ENCODE measurements around the gene OR6P1.

Gene OR6P1, protein sequence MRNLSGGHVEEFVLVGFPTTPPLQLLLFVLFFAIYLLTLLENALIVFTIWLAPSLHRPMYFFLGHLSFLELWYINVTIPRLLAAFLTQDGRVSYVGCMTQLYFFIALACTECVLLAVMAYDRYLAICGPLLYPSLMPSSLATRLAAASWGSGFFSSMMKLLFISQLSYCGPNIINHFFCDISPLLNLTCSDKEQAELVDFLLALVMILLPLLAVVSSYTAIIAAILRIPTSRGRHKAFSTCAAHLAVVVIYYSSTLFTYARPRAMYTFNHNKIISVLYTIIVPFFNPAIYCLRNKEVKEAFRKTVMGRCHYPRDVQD

DNA sequence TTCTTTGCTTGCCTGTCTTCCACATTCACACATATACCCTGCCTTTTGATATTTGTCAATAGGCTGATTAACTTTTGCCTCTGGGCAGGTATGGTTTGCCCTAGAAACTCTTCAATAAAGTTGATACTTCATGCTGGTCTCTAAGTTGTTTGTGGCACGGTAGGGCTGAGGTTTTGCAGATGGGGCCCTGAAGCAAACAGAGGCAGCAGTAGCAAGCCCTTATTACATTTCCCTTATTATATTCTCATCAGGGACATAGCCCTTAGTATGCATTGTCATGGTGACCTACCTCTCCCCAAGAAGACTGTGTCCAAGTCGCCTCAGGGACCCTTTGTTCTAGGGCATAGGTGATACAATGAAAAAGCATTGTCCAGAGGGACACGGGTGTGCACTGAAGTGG is at the start of gene OR6P1:
OR6P1 (minus strand) TSS at position 101 of the 400 bp plus-strand sequence. CDS start 6,976 bp downstream, outside the sequence.
- DNase-seq: no peak

DNA sequence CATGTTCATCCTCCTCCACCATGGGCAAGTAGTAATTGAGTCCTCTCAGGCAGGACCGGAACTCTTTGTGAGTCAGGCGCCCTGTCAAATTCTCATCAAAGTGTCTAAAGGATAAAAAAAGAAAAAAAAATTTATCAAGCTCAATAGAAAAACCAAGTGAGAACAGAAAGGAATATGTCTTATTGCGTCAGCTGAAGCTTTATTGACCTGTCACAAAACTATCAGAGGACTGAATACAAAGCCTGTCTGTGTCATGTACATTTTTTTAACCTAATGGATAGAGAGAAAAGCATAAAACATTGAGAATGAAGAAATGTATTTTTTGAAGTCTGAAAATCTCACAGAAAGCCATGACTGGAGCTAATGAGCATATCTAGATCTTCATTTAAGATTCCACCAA is 43.4 kb upstream of the OR6P1 start:
- no peak for DNase-seq

DNA sequence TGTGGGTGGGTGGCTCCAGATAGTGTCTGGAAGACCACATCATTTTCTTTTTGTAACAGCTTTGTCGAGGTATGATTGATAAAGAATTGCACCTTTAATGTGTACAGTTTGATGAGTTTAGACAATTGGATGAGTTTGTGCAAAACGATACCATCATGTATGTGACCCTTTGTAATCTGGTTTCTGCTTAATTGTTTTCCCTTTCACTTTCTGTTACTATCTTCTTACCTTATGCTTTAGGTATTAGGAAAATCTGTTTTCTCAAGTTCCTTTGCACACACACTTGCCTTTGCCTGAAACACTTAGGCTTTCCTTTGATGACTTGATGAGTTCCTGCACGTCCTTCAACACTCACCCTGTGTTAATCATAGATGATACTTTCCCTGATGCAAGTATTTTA is 41.5 kb upstream of the OR6P1 start:
- DNase-seq: no peak

DNA sequence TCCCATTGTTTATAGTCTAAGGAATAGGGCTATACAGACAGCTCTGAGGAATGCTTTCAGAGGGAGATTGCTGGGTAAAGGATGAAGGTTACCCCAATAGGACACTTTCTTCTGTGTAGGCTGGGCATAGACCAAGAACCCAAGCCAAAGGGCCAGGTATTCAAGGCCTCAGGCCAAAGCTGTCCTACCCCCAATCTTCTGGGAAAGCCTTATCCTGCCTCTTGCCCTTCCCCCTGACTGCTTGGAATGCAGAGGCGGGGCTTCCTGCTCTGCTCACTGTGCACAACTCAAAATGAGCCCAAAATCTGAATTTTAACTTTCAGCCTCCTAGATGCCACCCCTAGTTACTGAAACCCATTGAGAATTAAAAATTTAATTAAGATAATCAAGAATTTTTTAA is 36.9 kb upstream of the OR6P1 start:
- no peak for DNase-seq

DNA sequence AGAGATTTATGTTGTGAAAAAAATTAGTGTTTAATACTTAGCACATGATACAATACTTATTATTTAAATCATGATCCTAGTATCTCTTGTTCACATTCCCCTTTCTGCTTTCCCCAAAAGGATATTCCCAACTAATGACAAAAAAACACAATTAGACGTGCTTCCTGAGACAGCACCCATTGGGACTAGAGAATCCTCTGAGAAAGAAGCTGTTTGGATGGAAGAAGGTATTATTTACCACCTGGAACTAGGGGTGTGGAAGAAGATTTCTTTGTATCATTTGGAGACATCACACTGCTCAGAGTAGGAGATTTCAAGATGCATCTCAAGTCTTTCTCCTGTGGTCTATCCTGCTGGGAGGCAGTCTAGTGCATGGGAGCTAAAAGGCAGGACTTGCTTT is 34.6 kb upstream of the OR6P1 start, which contains the start of gene OR10Z1:
OR10Z1 (plus strand) TSS at position 301 of the 400 bp plus-strand sequence. CDS start 1,171 bp downstream, outside the sequence.
- DNase-seq: no peak

DNA sequence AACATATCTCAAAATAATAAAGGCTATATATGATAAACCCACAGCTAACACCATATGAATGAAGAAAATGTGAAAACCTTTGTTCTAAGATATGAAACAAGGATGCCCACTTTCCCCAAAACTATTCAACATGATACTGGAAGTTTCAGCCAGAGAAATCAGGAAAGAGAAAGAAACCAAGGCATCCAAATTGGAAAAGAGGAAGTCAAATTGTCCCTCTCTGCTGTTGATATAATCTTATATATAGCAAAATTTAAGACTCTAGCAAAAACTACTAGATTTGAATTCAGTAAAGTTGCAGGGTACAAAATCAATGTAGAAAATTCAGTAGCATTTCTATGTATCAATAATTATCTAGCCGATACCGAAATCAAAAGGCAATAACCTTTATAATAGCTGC is 30.4 kb upstream of the OR6P1 start:
- no peak for DNase-seq

DNA sequence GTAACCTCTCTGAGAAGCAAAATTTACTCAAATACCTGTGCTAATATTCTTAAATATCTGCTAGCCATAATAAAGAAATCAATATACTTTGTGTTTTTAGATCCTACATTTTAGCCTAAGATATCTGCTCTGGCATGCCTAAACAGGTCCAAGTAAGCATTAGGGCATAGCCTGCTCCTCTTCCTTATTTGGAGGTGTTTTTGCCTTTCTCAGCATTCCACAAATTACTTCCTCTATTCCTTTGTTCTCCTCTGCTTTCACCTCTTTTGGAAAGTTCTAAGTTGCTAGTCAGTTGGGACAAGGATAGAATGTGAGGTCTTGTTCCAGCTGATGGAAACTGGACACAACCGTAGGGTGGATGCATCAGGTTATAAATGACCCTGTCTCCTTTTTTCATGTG is 16.6 kb upstream of the OR6P1 start:
- no peak for DNase-seq

DNA sequence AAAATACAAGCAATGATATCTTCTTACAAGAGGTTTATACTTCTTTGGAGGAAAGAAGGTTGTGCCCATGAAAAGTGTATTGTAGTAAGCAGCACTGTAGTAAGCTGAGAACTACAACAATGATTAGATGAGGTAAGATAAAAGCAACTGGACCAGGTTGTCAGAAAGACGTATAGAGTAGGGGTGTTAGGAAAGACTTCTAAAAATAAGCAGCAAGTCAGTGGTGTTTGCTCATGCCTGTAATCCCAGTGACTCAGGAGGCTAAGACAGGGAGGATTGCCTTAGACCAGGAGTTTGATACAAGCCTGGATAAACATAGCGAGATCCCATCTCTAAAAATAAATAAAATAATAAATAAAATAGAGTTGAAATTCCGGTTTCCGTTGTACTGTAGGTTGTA is 13.6 kb upstream of the OR6P1 start:
- no peak for DNase-seq

DNA sequence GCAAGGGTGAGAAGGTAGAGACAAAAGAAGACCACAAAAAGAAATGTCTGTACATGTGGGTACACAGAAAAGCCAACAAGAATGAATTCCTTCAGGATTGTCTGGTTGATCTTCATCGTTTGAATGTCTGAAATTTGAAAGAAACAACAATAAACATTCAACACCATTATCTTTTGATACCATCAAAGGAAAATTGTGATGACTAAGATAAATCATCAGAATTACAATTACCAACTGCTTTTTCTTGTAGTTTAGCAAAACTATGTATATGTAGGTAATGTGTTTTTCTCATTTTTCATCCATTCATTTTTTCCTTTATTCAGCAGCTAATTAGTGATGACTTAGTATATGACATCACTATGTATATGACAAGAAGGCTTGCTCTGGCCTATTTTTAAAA is 9.4 kb upstream of the OR6P1 start, which contains the start of gene OR10X1:
OR10X1 (minus strand) TSS at position 167 of the 400 bp plus-strand sequence; CDS start at position 167, 0 bp downstream.
- DNase-seq: no peak

DNA sequence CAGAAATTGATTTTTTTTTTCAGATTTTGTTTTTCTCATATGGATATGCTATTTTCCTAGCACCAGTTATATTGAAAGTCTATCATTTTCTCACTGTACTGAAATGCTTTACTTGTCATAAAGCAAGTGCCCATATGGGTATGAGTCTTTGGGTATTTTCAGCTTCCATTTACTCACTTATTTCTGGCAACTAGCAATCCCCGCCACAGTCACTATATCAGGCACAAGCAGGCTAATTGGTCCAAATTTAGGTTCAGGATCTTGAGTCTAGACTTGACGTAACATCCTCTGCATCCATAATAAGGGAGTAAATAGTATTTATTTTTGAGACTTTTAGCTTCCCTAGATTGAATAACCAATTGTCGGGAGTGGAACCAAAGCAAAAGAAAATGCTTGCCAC is 7.2 kb upstream of the OR6P1 start:
- no peak for DNase-seq

DNA sequence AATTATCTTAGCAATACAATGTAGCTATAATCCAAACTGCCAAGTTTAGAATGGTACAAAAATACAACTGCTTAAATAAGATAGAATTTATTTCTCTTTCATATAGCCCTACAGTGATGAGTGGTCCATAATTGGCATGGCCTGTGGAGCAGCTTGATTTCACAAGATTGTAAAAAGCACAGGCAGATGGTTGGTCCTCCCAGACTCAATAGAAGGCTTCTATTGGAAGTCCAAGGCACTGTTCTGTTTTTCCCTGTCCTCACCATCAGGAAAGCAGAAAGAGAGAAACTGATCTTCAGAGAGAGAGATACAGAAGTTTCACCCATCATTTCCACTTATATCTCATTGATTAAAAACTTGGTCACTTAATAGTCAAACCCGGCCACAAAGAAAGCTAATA is 1.8 kb upstream of the OR6P1 start:
- no peak for DNase-seq

DNA sequence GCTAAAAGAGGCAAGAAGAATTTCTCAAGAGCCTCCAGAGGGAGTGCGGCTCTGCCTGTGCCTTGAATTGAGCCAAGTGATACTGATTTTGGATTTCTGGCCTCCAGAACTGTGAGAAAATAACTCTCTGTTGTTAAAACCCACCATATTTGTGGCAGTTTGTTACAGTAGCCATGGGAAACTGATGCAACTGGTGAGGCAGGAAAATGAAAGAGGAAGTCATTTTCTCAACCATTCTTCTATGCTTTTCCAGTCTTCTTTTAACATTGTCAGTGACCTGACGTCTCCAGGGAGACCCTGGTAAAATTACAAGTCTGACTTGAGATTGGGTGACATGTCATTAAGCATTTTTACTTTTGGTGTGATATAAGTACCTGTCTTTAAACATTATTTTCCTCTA is 5.8 kb downstream of the OR6P1 start:
- no peak for DNase-seq

DNA sequence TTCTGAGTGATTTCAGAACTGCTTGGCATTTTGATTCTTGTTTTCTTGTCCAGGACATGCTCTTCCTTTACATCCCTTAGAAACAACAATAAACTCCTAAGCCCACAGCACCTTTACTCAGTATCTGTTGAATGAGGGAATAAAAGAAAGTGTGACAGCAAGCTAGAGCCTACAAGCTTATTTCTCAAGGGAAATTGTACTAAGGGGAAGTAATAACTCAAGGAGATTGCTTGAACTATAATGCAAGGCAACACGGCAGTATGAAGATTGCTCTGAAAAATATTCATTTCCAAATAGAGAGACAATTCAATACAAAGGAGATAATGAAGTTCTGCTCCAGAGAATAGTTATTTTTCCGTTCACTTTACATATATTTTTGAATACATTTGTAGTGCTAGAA is 6.5 kb downstream of the OR6P1 start:
- no peak for DNase-seq

DNA sequence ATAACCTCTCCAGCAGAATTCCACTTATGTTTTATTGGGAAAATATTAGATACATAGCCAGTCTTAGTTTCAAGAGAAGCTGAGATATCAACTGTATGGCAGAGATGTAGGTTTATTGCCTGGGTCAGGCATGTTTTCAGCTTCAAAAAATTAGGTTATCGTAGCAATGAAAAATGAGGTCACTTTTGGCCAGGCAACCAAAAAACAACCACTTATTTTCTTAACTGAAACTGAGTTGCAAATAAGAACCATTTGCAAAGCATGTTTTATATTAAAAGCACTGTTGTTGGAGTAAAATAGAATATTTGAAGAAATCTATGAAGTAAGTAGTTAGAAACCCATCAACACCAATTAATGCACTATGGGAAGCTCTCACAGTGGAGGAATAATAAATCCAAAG is 10.7 kb downstream of the OR6P1 start:
- DNase-seq: no peak

DNA sequence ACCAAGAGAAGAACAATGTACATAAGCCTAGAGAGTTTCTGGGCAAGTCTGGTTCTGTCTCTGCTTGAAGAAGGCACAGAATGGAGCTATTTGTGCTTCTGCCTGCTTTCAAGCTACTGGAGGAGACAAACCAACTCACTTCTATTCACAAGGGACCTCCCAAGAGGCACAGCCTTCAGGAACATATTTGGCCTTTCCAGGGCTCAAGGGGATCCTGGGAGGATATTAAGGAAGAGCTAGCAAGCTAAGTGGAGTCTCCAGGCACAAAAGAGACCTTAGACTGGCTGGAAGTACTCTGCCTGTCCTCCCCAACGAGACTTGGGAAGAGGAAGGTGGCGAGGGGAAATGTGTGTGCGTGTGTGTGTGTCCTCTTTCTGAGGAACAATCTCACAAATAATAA is 16.0 kb downstream of the OR6P1 start, which contains the start of gene OR6Y1:
OR6Y1 (minus strand) TSS at position 54 of the 400 bp plus-strand sequence. CDS start 6,300 bp downstream, outside the sequence.
- DNase-seq: no peak

DNA sequence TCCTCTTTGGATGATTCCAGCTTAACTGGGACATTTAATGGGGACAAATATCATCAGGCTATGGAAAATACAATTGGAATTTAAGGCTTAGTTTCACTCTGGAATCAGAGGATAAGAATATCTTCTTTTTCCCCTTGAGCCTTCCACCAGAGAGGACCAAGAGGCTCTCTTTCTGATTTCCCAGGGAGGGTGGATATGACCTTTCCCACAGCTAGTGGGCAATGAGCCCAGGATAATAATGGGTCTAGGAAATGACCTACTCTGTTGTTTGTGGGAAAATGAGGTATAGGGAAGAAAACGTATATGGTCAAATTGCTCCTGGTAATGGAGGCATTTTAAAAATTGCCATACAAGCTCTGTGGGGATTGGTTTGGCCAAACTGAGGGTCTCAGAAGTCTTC is 18.1 kb downstream of the OR6P1 start:
- no peak for DNase-seq

DNA sequence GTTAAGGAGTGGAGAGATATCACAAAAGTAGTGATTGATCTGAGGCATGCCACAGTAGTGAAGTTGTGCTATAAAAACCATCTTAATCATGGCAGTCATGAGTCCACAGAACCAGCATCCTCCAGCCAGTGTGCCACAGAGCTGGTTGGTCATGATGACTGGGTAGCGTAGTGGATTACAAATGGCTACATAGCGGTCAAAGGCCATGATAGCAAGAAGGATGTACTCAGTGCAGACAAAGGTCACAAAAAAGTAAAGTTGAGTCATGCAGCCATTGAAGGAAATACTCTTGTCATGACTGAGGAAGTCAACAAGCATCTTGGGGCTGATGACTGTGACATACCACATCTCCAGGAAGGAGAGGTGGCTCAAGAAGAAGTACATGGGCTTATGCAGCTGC is 22.8 kb downstream of the OR6P1 start:
- no peak for DNase-seq

DNA sequence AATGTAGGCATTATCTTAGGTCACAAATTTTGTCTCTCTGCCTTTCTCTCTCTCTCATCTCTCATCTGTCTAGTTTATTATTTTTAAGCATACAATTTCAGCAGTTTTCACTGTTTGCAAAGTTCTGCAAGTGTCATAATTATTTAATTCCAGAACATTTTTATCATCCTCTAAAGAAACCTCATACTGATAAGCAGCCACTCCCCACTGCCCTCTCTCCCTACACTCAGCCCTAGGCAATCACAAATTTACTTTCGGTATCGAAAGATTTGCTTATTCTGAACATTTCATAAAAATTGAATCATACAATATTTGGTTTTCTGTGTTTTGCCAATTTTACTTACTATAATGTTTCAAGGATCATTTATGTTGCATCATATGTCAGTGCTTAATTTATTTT is 32.8 kb downstream of the OR6P1 start:
- DNase-seq: no peak

DNA sequence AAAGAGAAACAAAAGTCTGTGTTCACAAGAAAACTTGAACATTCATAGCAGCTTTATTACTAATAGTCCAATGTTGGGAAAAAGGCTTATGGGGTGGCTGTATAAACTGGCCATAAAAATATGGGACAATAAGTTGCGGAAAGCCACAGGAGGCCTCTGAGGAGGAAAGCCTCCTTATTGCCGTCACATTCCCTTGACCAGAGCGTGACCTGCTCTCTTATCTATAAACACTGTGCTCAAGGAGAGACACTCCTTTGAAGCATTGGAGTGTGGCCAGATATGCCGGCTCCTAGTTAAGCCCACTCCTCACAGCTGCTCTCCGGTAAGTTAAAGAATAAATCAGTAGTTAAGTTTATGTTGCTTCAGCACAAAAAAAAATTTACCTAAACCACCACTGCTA is 35.9 kb downstream of the OR6P1 start:
- DNase-seq: no peak

DNA sequence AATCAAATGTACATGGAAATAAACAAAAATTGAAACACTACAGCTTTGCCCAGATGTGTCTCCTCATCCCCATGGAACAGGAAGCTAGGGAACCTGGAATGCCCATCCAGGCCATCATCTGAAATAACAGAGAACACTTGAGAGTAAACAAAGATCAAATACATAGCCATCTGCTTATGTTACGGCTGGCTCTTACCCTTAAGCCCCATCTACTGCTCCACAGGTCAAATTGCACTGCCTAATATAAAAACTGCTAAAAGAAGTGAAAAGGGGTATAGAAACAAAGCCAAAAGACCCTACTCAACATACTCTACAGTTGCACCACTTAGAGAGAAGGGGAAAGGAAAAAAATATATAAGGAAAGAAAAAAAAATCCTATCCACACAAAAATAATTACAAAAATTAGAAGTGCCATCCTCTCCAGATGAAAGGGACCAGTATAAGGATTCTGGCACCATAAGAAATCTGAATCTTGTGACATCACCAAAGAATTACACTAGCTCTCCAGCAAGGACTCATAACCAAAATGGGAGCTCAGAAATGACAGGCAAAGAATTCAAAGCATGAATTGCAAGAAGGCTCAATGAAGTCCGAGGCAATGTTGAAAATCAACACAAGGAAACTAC is 43.1 kb downstream of the OR6P1 start:
- no peak for DNase-seq

DNA sequence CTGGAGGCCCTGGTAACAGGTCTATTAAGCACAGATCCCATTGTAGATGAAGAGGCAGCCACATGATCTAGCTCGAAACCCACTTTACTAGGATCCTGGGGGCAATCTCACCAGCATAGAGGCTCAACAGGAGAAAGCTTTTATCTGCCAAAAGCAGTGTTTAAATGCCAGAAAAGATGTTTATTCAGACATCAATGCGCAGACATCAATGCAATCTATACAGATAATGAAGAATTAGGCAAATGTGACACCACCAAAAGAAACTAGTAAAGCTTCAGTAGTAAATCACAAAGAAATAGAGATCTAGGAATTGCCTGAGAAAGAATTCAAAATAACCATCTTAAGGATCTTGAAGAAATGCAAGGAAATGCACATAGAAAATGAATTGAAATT is 48.7 kb downstream of the OR6P1 start:
- DNase-seq: no peak

DNA sequence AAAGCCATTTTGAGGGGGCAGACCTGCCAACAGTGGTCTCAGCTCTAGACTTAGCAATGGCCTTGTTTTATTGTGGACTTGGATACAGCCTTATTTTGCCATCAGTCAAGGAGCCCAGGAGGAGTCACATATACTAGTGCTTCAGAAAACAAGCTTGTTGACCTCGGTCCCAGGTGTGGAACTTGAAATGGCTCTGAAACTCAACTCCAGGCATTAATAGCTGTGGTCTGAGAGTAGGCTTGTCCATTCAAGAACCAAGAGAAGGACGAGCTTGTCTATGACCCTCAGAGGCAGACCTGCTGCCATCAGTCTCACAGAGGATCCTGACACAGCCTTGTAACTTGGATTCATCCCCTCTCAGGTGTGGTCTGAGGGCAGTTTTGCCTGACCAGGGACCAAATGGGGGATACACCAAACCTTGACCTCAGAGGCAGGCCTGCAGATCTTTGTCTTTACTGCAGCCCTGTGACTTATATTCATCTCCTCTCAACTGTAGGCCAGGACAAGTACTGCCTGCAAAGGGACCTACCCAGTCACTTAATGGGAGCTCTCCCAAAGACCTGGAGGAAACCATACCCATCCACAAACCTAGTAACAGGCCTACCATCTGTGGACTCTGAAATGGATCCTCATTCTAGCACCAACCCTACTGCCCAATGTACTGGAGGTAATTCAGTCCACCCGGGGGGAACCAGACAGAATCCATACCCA is 49.3 kb downstream of the OR6P1 start:
- no peak for DNase-seq

DNA sequence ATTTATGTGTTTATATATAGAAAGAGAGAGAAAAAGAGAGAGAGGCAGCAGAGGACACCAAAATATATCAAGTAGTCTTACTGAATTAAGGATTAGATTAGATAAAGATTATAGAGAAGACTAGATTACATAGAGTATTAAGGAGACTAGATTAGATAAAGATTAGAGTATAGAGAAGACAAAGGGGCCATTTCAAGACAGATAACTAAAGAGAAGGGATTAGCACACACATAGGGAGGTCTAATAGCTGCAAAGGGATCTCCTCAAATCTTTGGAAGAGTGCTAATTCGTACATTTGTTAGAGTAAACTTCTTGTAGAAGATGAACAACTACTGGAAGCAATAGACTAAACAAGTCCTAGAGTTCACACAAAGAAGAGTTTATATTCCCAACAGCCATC is 50.4 kb downstream of the OR6P1 start:
- no peak for DNase-seq

DNA sequence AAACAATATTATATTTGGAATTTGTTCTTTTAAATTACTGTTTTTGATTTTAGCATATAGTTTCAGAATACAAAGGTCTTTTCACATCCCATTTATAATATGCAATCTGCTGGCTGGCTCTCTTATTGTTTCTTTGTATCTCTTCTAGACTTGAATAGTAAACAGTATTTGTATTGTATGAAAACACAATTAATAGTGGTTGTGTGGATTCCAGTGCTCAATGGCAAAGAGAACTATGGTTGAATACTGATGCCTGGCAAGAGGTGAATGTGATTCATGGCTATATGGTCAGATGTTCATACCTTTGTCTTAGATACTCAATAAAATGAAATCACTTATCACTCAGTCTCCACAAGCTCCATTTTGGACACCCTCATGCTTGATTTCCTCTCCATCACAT is 53.4 kb downstream of the OR6P1 start:
- no peak for DNase-seq
